BJ (cell line): ENCODE data around the gene GPR155. TPM values are rescaled to one million over a fixed set of nuclear protein-coding genes. Genes with fewer than 3 reads are reported as not detected.
A peak's percentile ranks its signal among the peaks of the same experiment; 100 is the strongest.

Experiments used
- CTCF ChIA-PET: fragments of 350-600 bp; formaldehyde crosslinking; extraction: SDS; loops from one replicate; lab custom pipeline; 2021; ENCODE audit warnings: antibody characterized with exemption, inconsistent platforms; lab: Yijun Ruan, JAX
- POLR2A ChIA-PET: fragments of 300-600 bp; sonication (Branson Sonifier 250); formaldehyde crosslinking; extraction: SDS; loops from one replicate; lab custom pipeline; 2021; ENCODE audit warnings: antibody characterized with exemption; lab: Charles Lee
- DNase-seq: peaks from one replicate; pipeline ENCODE4 v3.0.0-alpha.2; 2011; ENCODE audit warnings: low read depth
- H3K27me3 ChIP-seq: 2 replicates; pipeline ENCODE4 v1.6.0; 2011; ENCODE audit warnings: low read length; ENCODE audit not compliant: control insufficient read depth, insufficient read depth
- H3K36me3 ChIP-seq: 2 replicates; pipeline ENCODE4 v1.5.1; 2011; ENCODE audit warnings: low read length; ENCODE audit not compliant: control insufficient read depth, insufficient read depth
- H3K4me3 ChIP-seq: 2 replicates; pipeline ENCODE4 v1.5.1; 2011; ENCODE audit warnings: low read depth, mild to moderate bottlenecking, control low read depth, low read length
- polyA plus RNA-seq: library from polyadenylated mRNA; depleted of rRNA; stranded (reverse); fragments of >200 nt; gene quantifications from 2 replicates; pipeline ENCODE4 v1.2.3, GENCODE V29; 2011
- TF ChIP-seq, protein P1 (sequence below): IDR thresholded peaks from 2 replicates; pipeline ENCODE4 v1.5.1; 2011; ENCODE audit warnings: low read depth, mild to moderate bottlenecking, control low read depth, inconsistent platforms, low read length, moderate library complexity; ENCODE audit not compliant: insufficient read depth

GPR155 gene
- polyA plus RNA-seq, 1 experiment = 2.0 TPM

DNA sequence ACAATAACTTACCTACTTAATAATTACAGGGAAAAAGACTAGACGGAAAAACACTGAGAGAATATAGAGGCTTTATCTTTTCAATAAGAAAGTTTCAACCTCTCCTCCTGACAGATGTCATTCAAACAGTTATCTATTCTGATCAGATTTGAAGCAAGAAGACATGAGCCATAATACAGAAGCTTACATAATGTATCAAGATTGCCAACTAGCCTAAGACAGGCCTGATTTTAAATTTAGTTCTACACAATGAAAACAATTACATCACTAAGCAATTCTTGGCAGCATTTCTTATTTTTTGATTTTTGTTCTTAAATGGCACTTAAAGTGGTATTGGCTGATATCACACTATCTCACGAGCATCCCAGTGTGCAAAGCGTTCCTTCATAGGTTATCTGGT is 41.6 kb downstream of the GPR155 start:
- Histone ChIP-seq H3K27me3 (no peaks in the 10 kb centered on the region), H3K36me3 (no peaks in the 10 kb centered on the region), H3K4me3 (no peak overlapping the region)
- ChIA-PET POLR2A (no interaction called here), CTCF (interaction anchor here (1.2 kb wide), 1 partner anchor 102 kb away, joined by 3 read pairs; no protein-coding TSS in a partner anchor)
- DNase-seq = no peak
- TF ChIP-seq, protein P1, sequence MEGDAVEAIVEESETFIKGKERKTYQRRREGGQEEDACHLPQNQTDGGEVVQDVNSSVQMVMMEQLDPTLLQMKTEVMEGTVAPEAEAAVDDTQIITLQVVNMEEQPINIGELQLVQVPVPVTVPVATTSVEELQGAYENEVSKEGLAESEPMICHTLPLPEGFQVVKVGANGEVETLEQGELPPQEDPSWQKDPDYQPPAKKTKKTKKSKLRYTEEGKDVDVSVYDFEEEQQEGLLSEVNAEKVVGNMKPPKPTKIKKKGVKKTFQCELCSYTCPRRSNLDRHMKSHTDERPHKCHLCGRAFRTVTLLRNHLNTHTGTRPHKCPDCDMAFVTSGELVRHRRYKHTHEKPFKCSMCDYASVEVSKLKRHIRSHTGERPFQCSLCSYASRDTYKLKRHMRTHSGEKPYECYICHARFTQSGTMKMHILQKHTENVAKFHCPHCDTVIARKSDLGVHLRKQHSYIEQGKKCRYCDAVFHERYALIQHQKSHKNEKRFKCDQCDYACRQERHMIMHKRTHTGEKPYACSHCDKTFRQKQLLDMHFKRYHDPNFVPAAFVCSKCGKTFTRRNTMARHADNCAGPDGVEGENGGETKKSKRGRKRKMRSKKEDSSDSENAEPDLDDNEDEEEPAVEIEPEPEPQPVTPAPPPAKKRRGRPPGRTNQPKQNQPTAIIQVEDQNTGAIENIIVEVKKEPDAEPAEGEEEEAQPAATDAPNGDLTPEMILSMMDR = no peak

- no peak overlapping the region for H3K4me3 ChIP-seq
- CTCF ChIA-PET = interaction anchor here (0.8 to 1.2 kb wide), 3 partner anchors 17 to 102 kb away, joined by 3 read pairs; no protein-coding TSS in a partner anchor
- no peaks in the 10 kb centered on the region for H3K27me3 ChIP-seq
- TF ChIP-seq, protein P1 = no peak
- no peak for DNase-seq
- POLR2A ChIA-PET = no interaction called here
- no peaks in the 10 kb centered on the region for H3K36me3 ChIP-seq
Observed at GRCh38 chr2:174444761-174445160, 42.1 kb downstream of the GPR155 start.

DNA sequence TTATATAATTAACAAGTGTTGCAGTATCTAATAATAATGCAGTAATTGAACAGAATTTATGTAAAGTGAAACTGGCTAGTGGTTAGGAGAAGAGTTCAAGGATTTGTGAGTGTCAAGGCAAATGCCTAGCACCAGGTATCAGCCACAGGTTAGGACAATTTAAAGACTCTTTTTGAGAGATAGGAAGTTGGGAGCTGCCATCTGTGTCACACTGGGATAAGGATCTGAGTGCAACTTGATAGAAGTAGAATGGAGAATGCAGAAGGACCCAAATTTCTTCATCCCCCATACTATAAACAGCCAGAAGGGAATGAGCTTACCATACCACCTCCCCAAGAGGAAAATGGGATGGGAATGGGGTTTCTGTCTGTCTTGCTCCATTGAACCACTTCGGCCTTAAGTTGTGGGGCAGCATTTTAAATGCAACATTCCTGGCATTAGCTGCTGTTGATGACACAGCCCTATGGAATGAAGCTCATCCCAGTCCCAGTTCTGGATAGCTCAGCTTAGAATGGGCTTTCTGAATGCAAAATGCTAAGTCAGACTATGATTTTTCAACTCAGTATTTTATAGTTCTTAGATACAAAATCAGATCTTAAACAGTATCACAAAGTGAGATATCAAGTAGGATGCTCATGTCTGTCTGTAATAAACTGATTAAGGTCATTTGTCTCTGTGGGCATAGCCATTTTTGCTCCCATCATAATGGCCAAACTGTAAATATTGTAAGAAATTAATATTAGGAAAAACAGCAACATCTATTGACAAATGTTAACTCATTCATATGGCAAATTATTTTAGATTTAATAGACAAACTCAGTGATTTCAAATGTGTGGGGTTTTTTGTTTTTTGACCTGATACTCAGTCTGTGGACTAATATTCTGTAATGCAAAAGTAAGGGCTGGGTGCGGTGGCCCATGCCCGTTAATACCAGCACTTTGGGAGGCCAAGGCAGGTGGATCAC is 44.0 kb downstream of the GPR155 start:
- TF ChIP-seq, protein P1 = no peak
- DNase-seq = peak; percentile 59
- CTCF ChIA-PET = no interaction called here
- Histone ChIP-seq H3K27me3 (no peaks in the 10 kb centered on the region), H3K4me3 (no peak overlapping the region), H3K36me3 (no peaks in the 10 kb centered on the region)
- POLR2A ChIA-PET = no interaction called here

- no peak for DNase-seq
- no peaks in the 10 kb centered on the region for H3K36me3 ChIP-seq
- TF ChIP-seq, protein P1 = no peak
- ChIA-PET CTCF (no interaction called here), POLR2A (no interaction called here)
- H3K27me3 ChIP-seq = no peaks in the 10 kb centered on the region
- no peak overlapping the region for H3K4me3 ChIP-seq
Observed at GRCh38 chr2:174439950-174440349, 46.9 kb downstream of the GPR155 start.

- no peaks in the 10 kb centered on the region for H3K36me3 ChIP-seq
- ChIA-PET CTCF (no interaction called here), POLR2A (no interaction called here)
- TF ChIP-seq, protein P1 = no peak
- H3K27me3 ChIP-seq = no peaks in the 10 kb centered on the region
- no peak overlapping the region for H3K4me3 ChIP-seq
- no peak for DNase-seq
Observed at GRCh38 chr2:174439323-174439722, 47.5 kb downstream of the GPR155 start.
